GM12891 (cell line): ENCODE results near the gene TRIM8.

Source experiments
- POLR2A ChIP-seq: IDR thresholded peaks from 2 replicates; pipeline ENCODE4 v1.6.1; 2011; ENCODE audit warnings: low read depth, low read length, control low read depth
- POLR2AphosphoS5 ChIP-seq: IDR thresholded peaks from 2 replicates; pipeline ENCODE4 v1.6.1; 2011; ENCODE audit warnings: low read depth, low read length, control low read depth
- TAF1 ChIP-seq: IDR thresholded peaks from 2 replicates; pipeline ENCODE4 v1.6.1; 2011; ENCODE audit warnings: low read depth, low read length, control low read depth

GRCh38 chr10:102652170-102652916 lies 8.1 kb downstream of the TRIM8 start:
- no peak for TF ChIP-seq POLR2AphosphoS5
- TF ChIP-seq POLR2A, result no peak
- no peak for TF ChIP-seq TAF1
